ENCODE results near the gene ADARB1. TPM values are rescaled to one million over a fixed set of nuclear protein-coding genes. Genes with fewer than 3 reads are reported as not detected.

Gene ADARB1
- total RNA-seq, 1 experiment from 2014 or later: 12.1 TPM

GRCh38 chr21:45267390-45267760 lies 193.0 kb downstream of the ADARB1 start:
- intact Hi-C loops (cut with micrococcal nuclease; ENCODE audit: unreplicated experiment): no loop called here
- H3K36me3 ChIP-seq (ENCODE audit: low read depth): no peaks in the 10 kb centered on the region
- DNase-seq: no peak
- no peaks in the 10 kb centered on the region for H3K9me2 ChIP-seq (ENCODE audit: insufficient read depth)
- peaks cover 10% of the 10 kb centered on the region; the same call in 1 of the 2 replicates for H4K20me1 ChIP-seq (ENCODE audit: insufficient read depth)
- H3K27me3 ChIP-seq (ENCODE audit: insufficient read depth, low read depth): no peaks in the 10 kb centered on the region
- no peaks in the 10 kb centered on the region for H3F3A ChIP-seq (ENCODE audit: insufficient read depth, low read depth)
- H3K27ac ChIP-seq: no peak overlapping the region
- no peak overlapping the region for H2AFZ ChIP-seq
- no peak overlapping the region for H3K4me2 ChIP-seq
- no peak overlapping the region for H3K4me3 ChIP-seq
- H3K4me1 ChIP-seq (replicated peaks; ENCODE audit: insufficient read depth): no peaks in the 10 kb centered on the region
- no peak for TF ChIP-seq CTCF (conservative IDR thresholded peaks at IDR 0.05)
- TF ChIP-seq EZH2 (IDR thresholded peaks at IDR 0.05; ENCODE audit: low read depth): no peak
- 0 out of 2 replicates have a peak, but pooled peaks cover 3% of the 10 kb centered on the region for H3K9me3 ChIP-seq (ENCODE audit: insufficient read depth, low read depth)
- BruUV-seq (replicated peaks): no TSS peak
- ChIA-PET CTCF (no interaction called here), POLR2A (ENCODE audit: unreplicated experiment) (interaction anchor here (0.6 kb wide), 1 partner anchor 20 kb away, joined by 4 read pairs; the partner anchor contains the start of gene POFUT2)
- no peaks in the 10 kb centered on the region for H3K79me2 ChIP-seq (ENCODE audit: low read depth)

- Histone ChIP-seq H3K9me3 (ENCODE audit: insufficient read depth, low read depth) (0 out of 2 replicates have a peak, but pooled peaks cover 3% of the 10 kb centered on the region), H3F3A (ENCODE audit: insufficient read depth, low read depth) (no peaks in the 10 kb centered on the region), H3K4me2 (no peak overlapping the region), H3K9me2 (ENCODE audit: insufficient read depth) (no peaks in the 10 kb centered on the region), H2AFZ (no peak overlapping the region), H3K36me3 (ENCODE audit: low read depth) (no peaks in the 10 kb centered on the region), H3K4me1 (replicated peaks; ENCODE audit: insufficient read depth) (no peaks in the 10 kb centered on the region), H4K20me1 (ENCODE audit: insufficient read depth) (peaks cover 10% of the 10 kb centered on the region), H3K27ac (no peak overlapping the region), H3K27me3 (ENCODE audit: insufficient read depth, low read depth) (no peaks in the 10 kb centered on the region), H3K4me3 (no peak overlapping the region), H3K79me2 (ENCODE audit: low read depth) (no peaks in the 10 kb centered on the region)
- intact Hi-C loops (cut with micrococcal nuclease; ENCODE audit: unreplicated experiment): no loop called here
- no peak for DNase-seq
- no TSS peak for BruUV-seq (replicated peaks)
- ChIA-PET POLR2A (ENCODE audit: unreplicated experiment) (no interaction called here), CTCF (no interaction called here)
- no peak for TF ChIP-seq CTCF (conservative IDR thresholded peaks at IDR 0.05)
- TF ChIP-seq EZH2 (IDR thresholded peaks at IDR 0.05; ENCODE audit: low read depth): no peak
These were observed 195.5 kb downstream of the ADARB1 start for GRCh38 chr21:45269861-45270260.

GRCh38 chr21:45270306-45270821 lies 196.0 kb downstream of the ADARB1 start:
- Histone ChIP-seq H3K27me3 (ENCODE audit: insufficient read depth, low read depth) (no peaks in the 10 kb centered on the region), H3F3A (ENCODE audit: insufficient read depth, low read depth) (no peaks in the 10 kb centered on the region), H3K36me3 (ENCODE audit: low read depth) (no peaks in the 10 kb centered on the region), H3K9me2 (ENCODE audit: insufficient read depth) (no peaks in the 10 kb centered on the region), H3K4me2 (no peak overlapping the region), H3K4me1 (replicated peaks; ENCODE audit: insufficient read depth) (no peaks in the 10 kb centered on the region), H3K27ac (no peak overlapping the region), H3K79me2 (ENCODE audit: low read depth) (no peaks in the 10 kb centered on the region), H3K4me3 (no peak overlapping the region), H3K9me3 (ENCODE audit: insufficient read depth, low read depth) (0 out of 2 replicates have a peak, but pooled peaks cover 3% of the 10 kb centered on the region), H2AFZ (no peak overlapping the region), H4K20me1 (ENCODE audit: insufficient read depth) (peaks cover 10% of the 10 kb centered on the region)
- no peak for DNase-seq
- POLR2A ChIA-PET (ENCODE audit: unreplicated experiment): no interaction called here
- no peak for TF ChIP-seq EZH2 (IDR thresholded peaks at IDR 0.05; ENCODE audit: low read depth)
- peak; percentile 31; the same call in 1 of the 2 replicates for TF ChIP-seq CTCF (conservative IDR thresholded peaks at IDR 0.05)
- CTCF ChIA-PET: no interaction called here
- intact Hi-C loops (cut with micrococcal nuclease; ENCODE audit: unreplicated experiment): no loop called here
- BruUV-seq (replicated peaks): no TSS peak

Other genes starting within 250 kb of the ADARB1 start
- 162 and 174 TPM in 2 replicates for gene PTTG1IP, start 200.9 kb upstream of the ADARB1 start, total RNA-seq (2021)
- gene ITGB2, start 153.7 kb upstream of the ADARB1 start, total RNA-seq (2021): 3.6 and 6.0 TPM in 2 replicates
- gene SLX9, start 134.6 kb upstream of the ADARB1 start, total RNA-seq (2021): 22.8 and 30.4 TPM in 2 replicates
- gene POFUT2, start 213.3 kb downstream of the ADARB1 start, total RNA-seq (2021): 29.0 and 32.6 TPM in 2 replicates